ENCODE data around the gene PFKFB4.

PFKFB4 gene

DNA sequence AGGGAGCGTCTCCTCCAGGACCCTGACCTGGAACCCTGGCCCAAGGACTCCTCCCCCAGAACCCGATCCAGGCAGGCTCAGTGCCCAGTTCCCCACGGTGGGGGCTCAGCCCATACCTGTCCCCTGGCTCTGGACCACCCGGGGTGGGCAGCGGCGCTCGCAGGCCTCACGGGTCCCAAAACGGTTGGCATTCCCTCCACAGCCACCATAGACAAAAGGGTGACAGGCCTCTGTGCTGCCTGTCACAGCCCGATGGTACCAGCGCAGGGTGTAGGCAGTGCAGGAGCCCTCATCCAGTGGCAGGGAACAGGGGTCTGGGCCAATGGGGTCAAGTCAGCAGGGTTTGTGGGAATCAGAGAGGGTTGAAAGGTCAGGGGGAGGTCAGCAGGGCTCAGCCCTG lies 8.1 kb upstream of the PFKFB4 start:
- no peak for TF ChIP-seq CTCF (IDR thresholded peaks at IDR 0.05; ENCODE audit: low read depth, low read length)
- DNase-seq (ENCODE audit: extremely low read depth, low read depth) = no peak

DNA sequence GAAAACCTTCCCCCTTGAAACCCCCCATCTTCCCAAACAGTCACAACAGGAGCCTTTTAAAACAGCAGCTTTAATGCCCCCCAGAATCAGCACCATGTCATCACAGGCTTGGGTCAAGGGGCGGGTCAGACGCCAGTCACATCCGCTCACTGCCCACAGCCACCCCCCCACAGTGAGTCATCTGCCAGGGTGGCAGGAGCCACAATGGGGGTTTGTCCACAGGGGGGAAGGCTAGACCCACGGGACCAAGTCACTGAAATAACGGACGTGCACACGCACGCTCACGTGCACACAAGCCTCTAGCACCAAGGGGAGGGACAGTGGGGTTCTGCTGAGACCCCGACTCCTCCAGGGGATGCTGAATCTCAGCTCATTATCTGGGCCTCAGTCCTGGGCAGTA lies 7.4 kb upstream of the PFKFB4 start:
- peak; percentile 31 for DNase-seq (ENCODE audit: extremely low read depth, low read depth)
- no peak for TF ChIP-seq CTCF (IDR thresholded peaks at IDR 0.05; ENCODE audit: low read depth, low read length)

DNA sequence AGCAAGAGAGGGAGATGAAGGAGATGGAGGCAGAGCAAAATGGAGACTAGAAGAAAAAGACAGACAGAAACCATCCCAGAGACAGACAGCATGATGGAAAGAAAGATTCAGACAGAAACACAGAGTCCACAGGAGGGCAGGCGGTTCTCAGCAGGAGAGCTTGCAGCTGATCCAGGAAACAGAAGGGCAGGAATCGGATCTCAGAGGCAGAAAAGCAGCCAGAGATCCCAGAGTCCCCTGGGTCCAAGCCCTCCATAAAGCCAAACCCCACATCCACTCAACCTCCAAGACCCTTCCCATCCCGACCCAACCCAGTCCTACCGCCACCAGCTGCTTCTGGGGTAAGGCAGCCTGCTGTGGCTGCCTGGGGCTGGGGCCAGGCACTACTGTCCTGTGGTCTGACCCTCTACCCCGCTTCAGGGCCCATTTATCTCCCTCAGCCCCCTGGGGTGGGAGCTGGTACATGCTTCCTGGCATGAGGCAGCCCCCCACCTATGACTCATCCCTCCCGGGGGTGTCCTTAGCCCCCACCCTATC lies 6.8 kb upstream of the PFKFB4 start, which contains the start of gene UCN2:
Gene UCN2, minus strand, starts transcription at position 400 of the 537 bp plus-strand sequence. CDS start 657 bp downstream, outside the sequence.
- no peak for DNase-seq (ENCODE audit: extremely low read depth, low read depth)
- TF ChIP-seq CTCF (IDR thresholded peaks at IDR 0.05; ENCODE audit: low read depth, low read length) = peak; percentile 19

DNA sequence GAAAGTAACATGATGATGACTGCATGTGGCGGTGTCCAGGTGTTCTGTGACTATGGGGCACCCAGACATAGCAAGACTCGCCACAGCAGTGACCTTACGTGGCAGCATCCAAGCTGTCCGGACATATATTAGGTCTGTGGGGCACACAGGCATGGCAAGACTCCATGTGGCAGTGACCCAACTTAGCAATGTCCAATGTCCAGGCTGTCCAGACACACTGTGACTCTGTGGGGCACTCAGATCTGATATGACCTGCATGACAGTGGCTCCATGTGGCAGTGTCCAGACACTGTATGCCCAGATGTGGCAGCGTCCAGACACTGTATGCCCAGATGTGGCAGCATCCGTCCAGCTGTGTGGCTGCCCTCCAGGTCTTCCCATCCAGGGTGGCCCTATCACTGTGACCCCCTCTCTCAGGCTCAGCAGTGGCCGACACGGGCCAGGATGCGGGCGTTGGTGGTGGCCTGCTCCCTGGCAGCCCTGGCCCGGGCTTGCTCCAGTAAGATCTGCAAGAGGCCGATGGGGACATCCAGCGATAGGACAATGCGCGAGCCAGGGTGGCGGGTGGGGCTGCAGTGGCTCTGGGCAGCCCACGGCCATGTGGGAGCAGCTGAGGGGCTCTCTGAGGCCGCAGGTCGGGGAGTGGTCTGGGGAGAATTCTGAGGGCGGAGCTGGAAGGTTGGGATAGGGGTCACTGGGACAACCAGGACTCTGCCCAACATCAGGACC lies 5.9 kb upstream of the PFKFB4 start:
- no peak for TF ChIP-seq CTCF (IDR thresholded peaks at IDR 0.05; ENCODE audit: low read depth, low read length)

DNA sequence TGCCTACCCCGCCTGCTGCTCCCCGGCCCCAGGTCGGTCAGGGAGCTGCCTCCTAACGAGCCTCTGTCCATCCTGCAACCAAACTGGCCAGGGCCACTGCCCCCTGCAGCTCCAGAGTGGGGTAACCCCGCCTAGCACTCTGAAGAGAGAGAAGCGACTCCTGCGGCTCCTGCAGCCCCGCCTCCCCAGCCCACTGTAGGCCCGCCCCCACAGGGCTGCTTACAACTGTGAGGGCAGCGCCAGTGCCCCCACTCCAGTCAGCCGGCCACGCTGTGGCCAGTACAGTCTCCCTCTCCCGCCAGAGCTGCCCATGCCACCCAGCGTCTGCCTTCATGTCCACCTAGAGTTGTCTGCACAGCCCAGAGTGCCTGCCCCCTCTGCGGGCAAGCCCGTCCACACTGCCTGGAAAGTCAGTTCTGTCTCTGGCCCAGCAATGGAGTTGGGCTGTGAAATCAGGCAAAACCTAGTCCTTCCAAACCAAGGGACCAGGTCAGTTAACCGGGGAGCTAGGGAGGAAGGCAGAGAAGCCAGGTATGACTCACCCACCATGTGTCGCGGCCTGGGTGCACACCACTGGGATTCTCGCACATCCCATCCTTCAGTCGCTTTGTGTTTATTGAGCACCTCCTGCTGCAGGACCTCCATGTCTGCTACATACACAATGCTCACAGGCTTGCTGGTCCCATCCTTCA lies 4.6 kb upstream of the PFKFB4 start:
- DNase-seq (ENCODE audit: extremely low read depth, low read depth) = no peak
- peak; percentile 37 for TF ChIP-seq CTCF (IDR thresholded peaks at IDR 0.05; ENCODE audit: low read depth, low read length)

More for the DNA sequence above, 5.9 kb upstream of the PFKFB4 start:
- no peak for DNase-seq (ENCODE audit: extremely low read depth, low read depth)

GRCh38 chr3:48560648-48561018 lies 4.0 kb upstream of the PFKFB4 start:
- no peak for TF ChIP-seq CTCF (IDR thresholded peaks at IDR 0.05; ENCODE audit: low read depth, low read length)
- no peak for DNase-seq (ENCODE audit: extremely low read depth, low read depth)

Data from AG09319 (cell line).